CD14-positive monocyte (primary cell): ENCODE data around the gene MXRA8. TPM values are rescaled to one million over a fixed set of nuclear protein-coding genes. Genes with fewer than 3 reads are reported as not detected.

ENCODE experiments used
- DNase-seq, 3 donors: peaks; one replicate each; pipeline ENCODE4 v3.0.0-alpha.2; 2011 to 2022
- H2AFZ ChIP-seq: 2 replicates; pipeline ENCODE4 v1.6.0; 2012; ENCODE audit warnings: mild to moderate bottlenecking, low read depth, low read length, inconsistent platforms; ENCODE audit not compliant: insufficient read depth, poor library complexity, severe bottlenecking
- H3K27ac ChIP-seq, 2 donors: 1 replicate in 1 of 2; 2 replicates in 1 of 2; pipeline ENCODE4 v1.5.1; 2012 to 2013; ENCODE audit warnings: low read length in 2 of 2, control low read depth in 1 of 2, inconsistent platforms in 1 of 2, low read depth in 1 of 2, mild to moderate bottlenecking in 1 of 2
- H3K27me3 ChIP-seq, 2 donors: one replicate each; pipeline versions ENCODE4 v1.6.0 to v1.6.1; 2011 to 2013; ENCODE audit warnings: low read length in 2 of 2; ENCODE audit not compliant: control insufficient read depth in 2 of 2, insufficient read depth in 2 of 2
- H3K36me3 ChIP-seq, 2 donors: replicated peaks in 1 of 2; 1 replicate in 1 of 2; 2 replicates in 1 of 2; pipeline versions ENCODE4 v1.5.1 to v1.6.1; 2012 to 2013; ENCODE audit warnings: low read length in 2 of 2, control low read depth in 1 of 2, inconsistent platforms in 1 of 2, mild to moderate bottlenecking in 1 of 2; ENCODE audit not compliant: insufficient read depth in 2 of 2, control insufficient read depth in 1 of 2
- H3K4me1 ChIP-seq, 2 donors: 1 replicate in 1 of 2; 2 replicates in 1 of 2; pipeline versions ENCODE4 v1.5.1 to v1.6.1; 2012 to 2013; ENCODE audit warnings: low read length in 2 of 2, control low read depth in 1 of 2, inconsistent platforms in 1 of 2, mild to moderate bottlenecking in 1 of 2, moderate library complexity in 1 of 2; ENCODE audit not compliant: insufficient read depth in 2 of 2, control insufficient read depth in 1 of 2
- H3K4me2 ChIP-seq: replicated peaks from 2 replicates; pipeline ENCODE3; 2012; ENCODE audit warnings: low read length, moderate library complexity, mild to moderate bottlenecking; ENCODE audit not compliant: poor library complexity, severe bottlenecking; ENCODE audit errors: extremely low read depth
- H3K4me3 ChIP-seq, 3 experiments: fragments of 200-600 bp in 1 of 3; sonication (generic) in 1 of 3; replicated peaks in 1 of 3; 1 replicate in 2 of 3; 2 replicates in 1 of 3; pipeline ENCODE4 v1.5.1; 2011 to 2013; ENCODE audit warnings: low read length in 3 of 3, mild to moderate bottlenecking in 3 of 3, control low read depth in 2 of 3, low read depth in 2 of 3, inconsistent platforms in 1 of 3, moderate library complexity in 1 of 3
- H3K79me2 ChIP-seq: 2 replicates; pipeline ENCODE4 v1.6.0; 2012; ENCODE audit warnings: mild to moderate bottlenecking, control low read depth, inconsistent platforms, low read length, moderate library complexity; ENCODE audit not compliant: insufficient read depth
- H3K9ac ChIP-seq: 2 replicates; pipeline ENCODE4 v1.6.0; 2017; ENCODE audit warnings: low read length, mild to moderate bottlenecking; ENCODE audit not compliant: insufficient read depth, poor library complexity, severe bottlenecking
- H3K9me3 ChIP-seq, 2 donors: replicated peaks in 1 of 2; 1 replicate in 1 of 2; 2 replicates in 1 of 2; pipeline versions ENCODE4 v1.5.1 to v1.6.1; 2012 to 2013; ENCODE audit warnings: low read length in 2 of 2, control low read depth in 1 of 2; ENCODE audit not compliant: control insufficient read depth in 1 of 2, insufficient read depth in 1 of 2
- H4K20me1 ChIP-seq: 2 replicates; pipeline ENCODE4 v1.6.0; 2012; ENCODE audit warnings: mild to moderate bottlenecking, low read length, control low read depth, moderate library complexity; ENCODE audit not compliant: insufficient read depth
- H3K27ac Mint-ChIP-seq, 7 donors: one replicate each; pipeline ENCODE4 v1.8.0; 2020; ENCODE audit warnings: mild to moderate bottlenecking in 7 of 7, mixed read lengths in 7 of 7, moderate library complexity in 6 of 7, inconsistent platforms in 2 of 7
- H3K27me3 Mint-ChIP-seq, 3 donors: one replicate each; pipeline ENCODE4 v1.8.0; 2021 to 2022; ENCODE audit warnings: low read depth in 3 of 3, mild to moderate bottlenecking in 3 of 3, mixed read lengths in 3 of 3, moderate library complexity in 3 of 3, inconsistent platforms in 1 of 3
- H3K36me3 Mint-ChIP-seq, 2 donors: one replicate each; pipeline ENCODE4 v1.8.0; 2020; ENCODE audit warnings: mixed read lengths in 2 of 2, inconsistent platforms in 1 of 2, mild to moderate bottlenecking in 1 of 2
- H3K4me1 Mint-ChIP-seq: one replicate; pipeline ENCODE4 v1.8.0; 2020; ENCODE audit warnings: mild to moderate bottlenecking, mixed read lengths
- H3K4me3 Mint-ChIP-seq, 2 donors: one replicate each; pipeline ENCODE4 v1.8.0; 2020; ENCODE audit warnings: mild to moderate bottlenecking in 2 of 2, mixed read lengths in 2 of 2, moderate library complexity in 1 of 2
- H3K9me3 Mint-ChIP-seq, 7 donors: one replicate each; pipeline ENCODE4 v1.8.0; 2020 to 2022; ENCODE audit warnings: mixed read lengths in 7 of 7, mild to moderate bottlenecking in 6 of 7, moderate library complexity in 6 of 7, inconsistent platforms in 2 of 7
- CTCF ChIP-seq: fragments of 200-600 bp; IDR thresholded peaks from one replicate; pipeline ENCODE4 v1.8.0; 2022; ENCODE audit warnings: antibody characterized with exemption, mild to moderate bottlenecking
- WGBS: methylation state at CpG from one replicate; pipeline ENCODE4 v1.1.5; 2013; ENCODE audit warnings: missing lambda C conversion rate; ENCODE audit not compliant: insufficient coverage; 5-methylcytosine and 5-hydroxymethylcytosine counted together
- intact Hi-C, 2 donors: fragments of 100-400 bp; cut with micrococcal nuclease; formaldehyde crosslinking; loops; one replicate each; pipeline versions ENCODE4 v1.15.0 to v1.15.1; 2023
- polyA plus RNA-seq, 3 donors: library from polyadenylated mRNA; depleted of rRNA in 1 of 3; unstranded in 2 of 3; stranded (reverse) in 1 of 3; fragments of 300-500 nt in 2 of 3; fragments of >200 nt in 1 of 3; fragmentation: Illumina TruSeq in 2 of 3; gene quantifications; 1 replicate in 2 of 3; 2 replicates in 1 of 3; pipeline ENCODE4 v1.2.3, GENCODE V29; 2012 to 2021

Gene MXRA8
- polyA plus RNA-seq, 3 donors: not detected

DNA sequence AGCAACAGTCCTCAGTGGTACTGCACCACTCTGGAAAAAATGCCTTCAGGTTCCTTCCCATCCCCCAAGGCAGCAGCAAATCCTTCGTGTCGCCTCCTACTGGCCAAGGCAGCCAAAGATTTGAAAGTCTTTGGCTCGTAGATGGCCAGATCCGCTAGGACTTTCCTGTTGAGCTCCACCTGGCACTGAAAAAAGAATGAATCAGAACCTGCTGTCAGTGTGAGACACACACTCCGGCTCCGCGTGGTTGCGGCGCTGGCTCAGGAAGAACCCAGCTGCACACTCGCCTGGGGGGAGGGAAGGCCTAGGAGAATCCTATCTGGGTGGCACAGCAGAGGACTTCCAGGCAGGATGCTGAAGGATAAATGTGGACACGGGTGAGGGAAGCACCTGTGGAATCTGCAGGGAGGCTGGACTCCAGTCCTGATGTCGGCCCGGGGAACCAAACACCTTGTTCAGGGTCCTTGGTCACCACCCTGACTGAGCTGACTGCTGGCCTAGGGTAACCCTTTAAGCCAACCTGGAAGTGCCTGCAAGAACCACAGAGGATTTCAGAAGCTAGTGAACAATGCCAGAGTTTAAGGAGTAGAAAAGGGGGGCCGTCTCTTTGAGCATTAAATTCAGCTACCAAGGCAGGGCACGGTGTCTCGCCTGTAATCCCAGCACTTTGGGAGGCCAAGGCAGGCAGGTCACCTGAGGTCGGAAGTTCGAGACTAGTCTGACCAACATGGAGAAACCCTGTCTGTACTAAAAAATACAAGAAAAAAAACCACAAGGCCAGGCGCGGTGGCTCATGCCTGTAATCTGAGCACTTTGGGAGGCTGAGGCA, 43.9 kb upstream of the MXRA8 start:
- no peaks in the 10 kb centered on the region for H3K27me3 ChIP-seq
- H3K4me1 ChIP-seq: peaks cover 32 to 39% of the 10 kb centered on the region in 2 donors
- H3K9me3 ChIP-seq: no peaks in the 10 kb centered on the region
- H3K27me3 Mint-ChIP-seq: no peaks in the 10 kb centered on the region
- peak in 1 of 3 donors; percentile 17 for DNase-seq
- intact Hi-C loops: no loop called here
- H3K27ac Mint-ChIP-seq: peak overlapping the region in 6 of 7 donors; percentile 16 to 73 (median 57)
- H2AFZ ChIP-seq: no peak overlapping the region
- peaks cover 48 to 59% of the 10 kb centered on the region in 2 donors for H3K36me3 ChIP-seq
- peaks cover 79% of the 10 kb centered on the region for H3K79me2 ChIP-seq
- peak overlapping the region in 1 of 2 donors; percentile 6 for H3K27ac ChIP-seq
- no peaks in the 10 kb centered on the region for H3K9me3 Mint-ChIP-seq
- no peak overlapping the region for H3K4me2 ChIP-seq
- H3K4me1 Mint-ChIP-seq: peaks cover 36% of the 10 kb centered on the region
- H3K4me3 ChIP-seq: no peak overlapping the region
- no peak overlapping the region for H3K9ac ChIP-seq
- peaks cover 42 to 67% of the 10 kb centered on the region in 2 donors for H3K36me3 Mint-ChIP-seq
- H4K20me1 ChIP-seq: peaks cover 40% of the 10 kb centered on the region
- H3K4me3 Mint-ChIP-seq: no peak overlapping the region
- TF ChIP-seq CTCF: peak; percentile 47
- WGBS: 90% methylated on average over 18 of the region's 20 CpGs

DNA sequence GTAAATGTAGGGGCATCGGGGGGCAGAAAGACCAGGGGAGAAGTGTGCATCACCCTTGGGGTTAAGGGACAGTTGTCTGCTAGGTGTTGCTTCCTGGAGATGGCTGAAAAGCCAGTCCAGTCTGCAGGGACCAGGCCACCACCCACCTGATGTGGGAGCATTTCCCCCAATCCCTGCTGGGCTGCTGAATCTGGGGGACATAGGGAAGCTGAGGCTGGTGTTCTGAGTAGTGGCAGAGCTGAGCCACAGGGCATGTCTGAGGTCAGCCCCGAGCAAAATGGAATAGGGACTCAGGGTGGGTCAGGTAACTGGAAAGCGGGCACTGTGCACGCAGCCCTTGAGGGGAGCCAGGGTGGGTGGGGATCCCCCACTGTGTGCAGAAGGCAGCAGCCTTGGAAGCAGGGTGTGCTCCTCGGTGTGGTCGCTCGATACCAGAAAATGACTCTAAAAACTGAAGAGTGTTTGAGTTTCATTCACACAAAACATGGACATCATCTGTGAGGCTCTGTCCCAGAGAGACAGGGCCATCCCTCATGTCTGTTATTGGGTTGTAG, 43.2 kb upstream of the MXRA8 start:
- Histone ChIP-seq H3K27me3 (no peaks in the 10 kb centered on the region), H3K36me3 (peaks cover 53 to 66% of the 10 kb centered on the region in 2 donors), H3K9me3 (no peaks in the 10 kb centered on the region), H3K4me2 (no peak overlapping the region), H4K20me1 (peaks cover 39% of the 10 kb centered on the region), H3K4me1 (peaks cover 32 to 39% of the 10 kb centered on the region in 2 donors), H3K27ac (peak overlapping the region in 1 of 2 donors; percentile 82), H3K79me2 (peaks cover 78% of the 10 kb centered on the region), H3K9ac (no peak overlapping the region), H2AFZ (no peak overlapping the region), H3K4me3 (no peak overlapping the region)
- Mint-ChIP-seq H3K27me3 (no peaks in the 10 kb centered on the region), H3K4me1 (peaks cover 36% of the 10 kb centered on the region), H3K4me3 (peak overlapping the region in 1 of 2 donors; percentile 41), H3K36me3 (peaks cover 46 to 74% of the 10 kb centered on the region in 2 donors), H3K27ac (peak overlapping the region in 1 of 7 donors; percentile 75), H3K9me3 (no peaks in the 10 kb centered on the region)
- no peak for DNase-seq
- WGBS: 81% methylated on average over 2 of the region's 7 CpGs
- no peak for TF ChIP-seq CTCF
- intact Hi-C loops: no loop called here
